SJSA1 (cell line): Measurements from ENCODE around the gene NOP9. TPM values are rescaled to one million over a fixed set of nuclear protein-coding genes. Genes with fewer than 3 reads are reported as not detected.
"Not testable (repeated sequence)": the region's sequence is repeated elsewhere in the genome, so short reads cannot be mapped to it uniquely, and the experiment has no call there.

Experiments used
- DNase-seq, 2 experiments: peaks; one replicate each; pipeline ENCODE4 v3.0.0-alpha.2; 2015 to 2020; ENCODE audit warnings: low spot score in 2 of 2, low read depth in 1 of 2
- H3K27ac ChIP-seq: fragments of 250-450 bp; sonication (Bioruptor Pico); 2 replicates; pipeline ENCODE4 v1.5.1; 2020; ENCODE audit warnings: mild to moderate bottlenecking, moderate library complexity
- H3K27me3 ChIP-seq: fragments of 250-450 bp; sonication (Bioruptor Pico); replicated peaks from 2 replicates; pipeline ENCODE4 v1.5.1; 2020; ENCODE audit warnings: mild to moderate bottlenecking, moderate library complexity
- H3K36me3 ChIP-seq: fragments of 250-450 bp; sonication (Bioruptor Pico); 2 replicates; pipeline ENCODE4 v1.5.1; 2020; ENCODE audit warnings: mild to moderate bottlenecking
- H3K4me1 ChIP-seq: fragments of 250-450 bp; sonication (Bioruptor Pico); replicated peaks from 2 replicates; pipeline ENCODE4 v1.6.1; 2021; ENCODE audit warnings: mild to moderate bottlenecking
- H3K4me3 ChIP-seq: fragments of 250-450 bp; sonication (Bioruptor Pico); 2 replicates; pipeline ENCODE4 v1.5.1; 2020; ENCODE audit warnings: mild to moderate bottlenecking
- H3K9me3 ChIP-seq: fragments of 250-450 bp; sonication (Bioruptor Pico); replicated peaks from 2 replicates; pipeline ENCODE4 v1.5.1; 2020; ENCODE audit warnings: mild to moderate bottlenecking
- total RNA-seq: library from RNA; depleted of rRNA; stranded (reverse); fragments of >200 nt; shearing (Covaris generic); gene quantifications from 2 replicates; pipeline ENCODE4 v1.2.3, GENCODE V29; 2014

NOP9 gene
- total RNA-seq, 1 experiment from 2014 or later: 16.2 TPM

- H3K27me3 ChIP-seq: no peaks in the 10 kb centered on the region
- H3K4me1 ChIP-seq: no peaks in the 10 kb centered on the region
- H3K9me3 ChIP-seq: no peaks in the 10 kb centered on the region
- no peak for DNase-seq
- H3K27ac ChIP-seq: no peak overlapping the region
- H3K36me3 ChIP-seq: no peaks in the 10 kb centered on the region
- H3K4me3 ChIP-seq: no peak overlapping the region
These were observed 26.3 kb downstream of the NOP9 start for GRCh38 chr14:24325963-24326362.

- no peaks in the 10 kb centered on the region for H3K9me3 ChIP-seq
- no peaks in the 10 kb centered on the region for H3K27me3 ChIP-seq
- H3K4me1 ChIP-seq: no peaks in the 10 kb centered on the region
- H3K27ac ChIP-seq: no peak overlapping the region
- no peak overlapping the region for H3K4me3 ChIP-seq
- no peaks in the 10 kb centered on the region for H3K36me3 ChIP-seq
- no peak for DNase-seq
These were observed 27.7 kb downstream of the NOP9 start for GRCh38 chr14:24327303-24327702.

GRCh38 chr14:24327914-24328313 lies 28.3 kb downstream of the NOP9 start:
- not testable (repeated sequence) for H3K27ac ChIP-seq, H3K4me1 ChIP-seq, H3K27me3 ChIP-seq, H3K36me3 ChIP-seq, H3K9me3 ChIP-seq, H3K4me3 ChIP-seq, DNase-seq

GRCh38 chr14:24329073-24329663 lies 29.5 kb downstream of the NOP9 start:
- H3K4me1 ChIP-seq: peaks cover 7% of the 10 kb centered on the region
- DNase-seq: no peak
- H3K36me3 ChIP-seq: no peaks in the 10 kb centered on the region
- no peaks in the 10 kb centered on the region for H3K9me3 ChIP-seq
- H3K4me3 ChIP-seq: no peak overlapping the region
- no peaks in the 10 kb centered on the region for H3K27me3 ChIP-seq
- H3K27ac ChIP-seq: no peak overlapping the region

GRCh38 chr14:24329736-24330135 lies 30.1 kb downstream of the NOP9 start:
- Histone ChIP-seq H3K27me3 (no peaks in the 10 kb centered on the region), H3K36me3 (no peaks in the 10 kb centered on the region), H3K27ac (no peak overlapping the region), H3K4me3 (no peak overlapping the region), H3K9me3 (no peaks in the 10 kb centered on the region), H3K4me1 (peaks cover 7% of the 10 kb centered on the region)
- DNase-seq: no peak

- no peaks in the 10 kb centered on the region for H3K27me3 ChIP-seq
These were observed 31.5 kb downstream of the NOP9 start for GRCh38 chr14:24330973-24331674.

GRCh38 chr14:24331731-24332267 lies 32.1 kb downstream of the NOP9 start:
- H3K36me3 ChIP-seq: no peaks in the 10 kb centered on the region
- peaks cover 7% of the 10 kb centered on the region for H3K4me1 ChIP-seq
- H3K27me3 ChIP-seq: no peaks in the 10 kb centered on the region
- no peak for DNase-seq
- H3K27ac ChIP-seq: no peak overlapping the region
- no peak overlapping the region for H3K4me3 ChIP-seq
- no peaks in the 10 kb centered on the region for H3K9me3 ChIP-seq

More at GRCh38 chr14:24330973-24331674, 31.5 kb downstream of the NOP9 start:
- no peaks in the 10 kb centered on the region for H3K36me3 ChIP-seq
- H3K4me1 ChIP-seq: peaks cover 7% of the 10 kb centered on the region
- no peak overlapping the region for H3K27ac ChIP-seq
- no peaks in the 10 kb centered on the region for H3K9me3 ChIP-seq
- H3K4me3 ChIP-seq: no peak overlapping the region
- no peak for DNase-seq

GRCh38 chr14:24332268-24332993 lies 32.8 kb downstream of the NOP9 start:
- H3K27ac ChIP-seq: no peak overlapping the region
- peak in 1 of 2 experiments; percentile 58 for DNase-seq
- no peak overlapping the region for H3K4me3 ChIP-seq
- peaks cover 7% of the 10 kb centered on the region for H3K4me1 ChIP-seq
- no peaks in the 10 kb centered on the region for H3K36me3 ChIP-seq
- H3K27me3 ChIP-seq: no peaks in the 10 kb centered on the region
- H3K9me3 ChIP-seq: no peaks in the 10 kb centered on the region

- Histone ChIP-seq H3K27ac (no peak within 1 kb of the TSS), H3K27me3 (no peaks in the 10 kb centered on the region), H3K9me3 (no peaks in the 10 kb centered on the region), H3K4me3 (peak within 1 kb of the TSS; percentile 18), H3K4me1 (peaks cover 7% of the 10 kb centered on the region), H3K36me3 (no peaks in the 10 kb centered on the region)
- no peak for DNase-seq
These were observed 35.0 kb downstream of the NOP9 start, which contains the start of gene ADCY4 for GRCh38 chr14:24334431-24335291. Gene ADCY4, minus strand, starts transcription at chr14:24335071. Its CDS starts 419 bp downstream, at chr14:24334652.

GRCh38 chr14:24335461-24336171 lies 36.0 kb downstream of the NOP9 start:
- Histone ChIP-seq H3K27me3 (no peaks in the 10 kb centered on the region), H3K4me1 (peaks cover 7% of the 10 kb centered on the region), H3K27ac (no peak overlapping the region), H3K36me3 (no peaks in the 10 kb centered on the region), H3K9me3 (no peaks in the 10 kb centered on the region), H3K4me3 (no peak overlapping the region)
- DNase-seq: no peak

- H3K36me3 ChIP-seq: no peaks in the 10 kb centered on the region
- no peaks in the 10 kb centered on the region for H3K27me3 ChIP-seq
- no peak overlapping the region for H3K27ac ChIP-seq
- no peak for DNase-seq
- H3K9me3 ChIP-seq: no peaks in the 10 kb centered on the region
- H3K4me1 ChIP-seq: peaks cover 7% of the 10 kb centered on the region
- H3K4me3 ChIP-seq: no peak overlapping the region
These were observed 37.6 kb downstream of the NOP9 start for GRCh38 chr14:24337144-24337823.

GRCh38 chr14:24337824-24338175 lies 38.1 kb downstream of the NOP9 start:
- no peak for DNase-seq
- H3K27ac ChIP-seq: no peak overlapping the region
- no peaks in the 10 kb centered on the region for H3K9me3 ChIP-seq
- H3K4me3 ChIP-seq: no peak overlapping the region
- H3K36me3 ChIP-seq: no peaks in the 10 kb centered on the region
- H3K4me1 ChIP-seq: peaks cover 7% of the 10 kb centered on the region
- H3K27me3 ChIP-seq: no peaks in the 10 kb centered on the region
